WTC11 (cell line): ENCODE results near the gene WBP1L. TPM values are rescaled to one million over a fixed set of nuclear protein-coding genes. Genes with fewer than 3 reads are reported as not detected.

Experiments used
- ATAC-seq: fragments of 200-7000 bp; cut with Tn5 transposase; 2 replicates; pipeline ENCODE4 v1.10.0; 2021; ENCODE audit warnings: mild to moderate bottlenecking, moderate library complexity
- CTCF ChIA-PET: fragments of 300-600 bp; sonication (Branson Sonifier 250); formaldehyde crosslinking; loops from one replicate; lab custom pipeline; 2021; ENCODE audit warnings: antibody characterized with exemption; lab: Charles Lee
- POLR2A ChIA-PET: fragments of 350-600 bp; sonication (Branson Sonifier 250); formaldehyde crosslinking; loops from one replicate; lab custom pipeline; 2021; ENCODE audit warnings: antibody characterized with exemption; lab: Charles Lee
- DNase-seq: peaks from one replicate; pipeline ENCODE4 v3.0.0; 2021; ENCODE audit warnings: low spot score
- H3K27ac Mint-ChIP-seq: 2 replicates; pipeline ENCODE4 v1.8.0; 2021; ENCODE audit warnings: mixed read lengths
- H3K27me3 Mint-ChIP-seq: 2 replicates; pipeline ENCODE4 v1.8.0; 2021; ENCODE audit warnings: low read depth, mild to moderate bottlenecking, moderate library complexity, mixed read lengths
- H3K36me3 Mint-ChIP-seq: 2 replicates; pipeline ENCODE4 v1.8.0; 2021; ENCODE audit warnings: mixed read lengths
- H3K4me1 Mint-ChIP-seq: 2 replicates; pipeline ENCODE4 v1.8.0; 2022; ENCODE audit warnings: mixed read lengths
- H3K4me3 Mint-ChIP-seq: 2 replicates; pipeline ENCODE4 v1.8.0; 2021; ENCODE audit warnings: mild to moderate bottlenecking, moderate library complexity, mixed read lengths
- H3K9me3 Mint-ChIP-seq: 2 replicates; pipeline ENCODE4 v1.8.0; 2021; ENCODE audit warnings: mixed read lengths
- ATF1 ChIP-seq: sonication (generic); formaldehyde crosslinking; IDR thresholded peaks from 2 replicates; pipeline ENCODE4 v1.8.1; 2023; ENCODE audit warnings: mild to moderate bottlenecking, moderate library complexity, missing genetic modification reagents
- EMX1 ChIP-seq: fragments of 250-450 bp; sonication (Bioruptor Pico); IDR thresholded peaks from 2 replicates; pipeline ENCODE4 v1.8.0; 2021; ENCODE audit warnings: mild to moderate bottlenecking
- FOXP1 ChIP-seq: sonication (generic); formaldehyde crosslinking; IDR thresholded peaks from 2 replicates; pipeline ENCODE4 v1.8.0; 2022; ENCODE audit warnings: missing genetic modification reagents, mild to moderate bottlenecking, moderate library complexity, borderline replicate concordance
- GTF2I ChIP-seq: fragments of 250-450 bp; sonication (Bioruptor Pico); conservative IDR thresholded peaks from 2 replicates; pipeline ENCODE4 v1.4.0; 2021; ENCODE audit warnings: mild to moderate bottlenecking
- IRF2 ChIP-seq: sonication (generic); formaldehyde crosslinking; IDR thresholded peaks from 2 replicates; pipeline ENCODE4 v1.8.0; 2022; ENCODE audit warnings: low read depth, missing genetic modification reagents, borderline replicate concordance
- KAT7 ChIP-seq: sonication (generic); formaldehyde crosslinking; IDR thresholded peaks from 2 replicates; pipeline ENCODE4 v1.8.1; 2023; ENCODE audit warnings: missing genetic modification reagents, mild to moderate bottlenecking, borderline replicate concordance
- NFE2L1 ChIP-seq: sonication (generic); formaldehyde crosslinking; IDR thresholded peaks from 2 replicates; pipeline ENCODE4 v1.8.1; 2023; ENCODE audit warnings: missing genetic modification reagents
- NFYB ChIP-seq: sonication (generic); formaldehyde crosslinking; conservative IDR thresholded peaks from 2 replicates; pipeline ENCODE4 v1.8.0; 2022; ENCODE audit warnings: low read depth, missing genetic modification reagents
- TCF7 ChIP-seq: sonication (generic); formaldehyde crosslinking; IDR thresholded peaks from 2 replicates; pipeline ENCODE4 v1.8.0; 2022; ENCODE audit warnings: mild to moderate bottlenecking, low read depth, missing genetic modification reagents, moderate library complexity
- ZBTB21 ChIP-seq: sonication (generic); formaldehyde crosslinking; IDR thresholded peaks from 2 replicates; pipeline ENCODE4 v1.8.1; 2023; ENCODE audit warnings: mild to moderate bottlenecking, missing genetic modification reagents, borderline replicate concordance
- ZNF232 ChIP-seq: sonication (generic); formaldehyde crosslinking; IDR thresholded peaks from 2 replicates; pipeline ENCODE4 v1.8.0; 2022; ENCODE audit warnings: mild to moderate bottlenecking, missing genetic modification reagents
- ZNF263 ChIP-seq: sonication (generic); formaldehyde crosslinking; IDR thresholded peaks from 2 replicates; pipeline ENCODE4 v1.8.1; 2022; ENCODE audit warnings: low read depth, mild to moderate bottlenecking, moderate library complexity, missing genetic modification reagents
- ZNF416 ChIP-seq: fragments of 250-450 bp; sonication (Bioruptor Pico); IDR thresholded peaks from 2 replicates; pipeline ENCODE4 v1.9.0; 2021; ENCODE audit warnings: mild to moderate bottlenecking, inconsistent platforms
- total RNA-seq: library from RNA; stranded (reverse); gene quantifications from 3 replicates; pipeline ENCODE4 v1.2.3, GENCODE V29; 2021
- TF ChIP-seq, protein P1 (sequence below): sonication (generic); formaldehyde crosslinking; IDR thresholded peaks from 2 replicates; pipeline ENCODE4 v1.8.0; 2022; ENCODE audit warnings: missing genetic modification reagents
- TF ChIP-seq, protein P2 (sequence below): sonication (generic); formaldehyde crosslinking; IDR thresholded peaks from 2 replicates; pipeline ENCODE4 v1.8.1; 2022; ENCODE audit warnings: missing genetic modification reagents, borderline replicate concordance
- TF ChIP-seq, protein P3 (sequence below): sonication (generic); formaldehyde crosslinking; IDR thresholded peaks from 2 replicates; pipeline ENCODE4 v1.8.1; 2022; ENCODE audit warnings: mild to moderate bottlenecking, moderate library complexity, missing genetic modification reagents
- TF ChIP-seq, protein P4 (sequence below): fragments of 250-450 bp; sonication (Bioruptor Pico); IDR thresholded peaks from 2 replicates; pipeline ENCODE4 v1.9.0; 2021; ENCODE audit warnings: moderate library complexity, mild to moderate bottlenecking, inconsistent platforms, borderline replicate concordance

The WBP1L gene
- total RNA-seq, 1 experiment from 2014 or later = 26.8 TPM

DNA sequence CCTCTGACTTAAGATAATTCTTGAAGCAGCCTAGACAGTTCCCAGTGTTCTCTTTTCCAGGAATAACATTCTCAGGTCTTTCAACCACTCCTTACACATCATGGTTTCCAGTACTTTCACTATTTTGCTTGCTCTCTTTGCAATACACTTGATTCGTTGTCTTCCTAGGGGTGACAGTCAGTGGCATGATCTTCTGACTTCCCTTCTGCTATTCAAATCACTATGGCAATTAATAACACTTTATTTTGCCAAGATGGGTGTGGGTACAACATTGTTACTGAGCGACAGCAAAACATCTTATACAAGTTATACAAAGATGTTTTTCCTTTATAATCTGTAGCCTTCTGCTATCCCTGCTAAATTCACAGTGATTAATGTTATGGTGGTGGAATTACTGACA, 44.9 kb upstream of the WBP1L start (continued):
- TF ChIP-seq, protein P1, sequence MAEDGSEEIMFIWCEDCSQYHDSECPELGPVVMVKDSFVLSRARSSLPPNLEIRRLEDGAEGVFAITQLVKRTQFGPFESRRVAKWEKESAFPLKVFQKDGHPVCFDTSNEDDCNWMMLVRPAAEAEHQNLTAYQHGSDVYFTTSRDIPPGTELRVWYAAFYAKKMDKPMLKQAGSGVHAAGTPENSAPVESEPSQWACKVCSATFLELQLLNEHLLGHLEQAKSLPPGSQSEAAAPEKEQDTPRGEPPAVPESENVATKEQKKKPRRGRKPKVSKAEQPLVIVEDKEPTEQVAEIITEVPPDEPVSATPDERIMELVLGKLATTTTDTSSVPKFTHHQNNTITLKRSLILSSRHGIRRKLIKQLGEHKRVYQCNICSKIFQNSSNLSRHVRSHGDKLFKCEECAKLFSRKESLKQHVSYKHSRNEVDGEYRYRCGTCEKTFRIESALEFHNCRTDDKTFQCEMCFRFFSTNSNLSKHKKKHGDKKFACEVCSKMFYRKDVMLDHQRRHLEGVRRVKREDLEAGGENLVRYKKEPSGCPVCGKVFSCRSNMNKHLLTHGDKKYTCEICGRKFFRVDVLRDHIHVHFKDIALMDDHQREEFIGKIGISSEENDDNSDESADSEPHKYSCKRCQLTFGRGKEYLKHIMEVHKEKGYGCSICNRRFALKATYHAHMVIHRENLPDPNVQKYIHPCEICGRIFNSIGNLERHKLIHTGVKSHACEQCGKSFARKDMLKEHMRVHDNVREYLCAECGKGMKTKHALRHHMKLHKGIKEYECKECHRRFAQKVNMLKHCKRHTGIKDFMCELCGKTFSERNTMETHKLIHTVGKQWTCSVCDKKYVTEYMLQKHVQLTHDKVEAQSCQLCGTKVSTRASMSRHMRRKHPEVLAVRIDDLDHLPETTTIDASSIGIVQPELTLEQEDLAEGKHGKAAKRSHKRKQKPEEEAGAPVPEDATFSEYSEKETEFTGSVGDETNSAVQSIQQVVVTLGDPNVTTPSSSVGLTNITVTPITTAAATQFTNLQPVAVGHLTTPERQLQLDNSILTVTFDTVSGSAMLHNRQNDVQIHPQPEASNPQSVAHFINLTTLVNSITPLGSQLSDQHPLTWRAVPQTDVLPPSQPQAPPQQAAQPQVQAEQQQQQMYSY = no peak

DNA sequence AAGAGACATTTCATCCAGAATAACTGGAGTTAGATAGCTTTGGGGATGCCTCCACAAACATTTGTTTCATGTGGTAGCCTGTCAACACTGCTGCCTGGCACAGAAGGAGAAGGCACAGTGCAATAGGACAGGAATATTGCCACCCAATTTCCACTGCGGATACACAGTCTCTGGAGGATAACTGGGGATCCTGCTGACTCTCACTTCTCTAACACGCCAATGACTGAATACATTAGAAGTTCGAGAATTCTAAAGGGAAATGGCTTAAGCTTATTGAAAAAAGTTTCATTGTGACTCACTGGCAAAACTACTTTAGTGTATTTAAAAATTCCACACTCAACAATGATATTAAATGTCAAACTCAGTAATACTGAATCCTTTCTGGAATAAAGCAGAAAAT, 42.5 kb upstream of the WBP1L start:
- ChIA-PET CTCF (no interaction called here), POLR2A (interaction anchor here (0.6 kb wide), 1 partner anchor 178 kb away, joined by 5 read pairs; no protein-coding TSS in a partner anchor)
- Mint-ChIP-seq H3K4me3 (no peak overlapping the region), H3K4me1 (0 out of 2 replicates have a peak, but pooled peaks cover 4% of the 10 kb centered on the region), H3K9me3 (no peaks in the 10 kb centered on the region), H3K27ac (no peak overlapping the region), H3K36me3 (peaks cover 31% of the 10 kb centered on the region), H3K27me3 (no peaks in the 10 kb centered on the region)
- DNase-seq = no peak
- no peak for TF ChIP-seq ZNF263 (CRISPR knock-in tag)
- TF ChIP-seq TCF7 = no peak
- TF ChIP-seq NFE2L1 (CRISPR knock-in tag) = no peak
- TF ChIP-seq GTF2I (CRISPR knock-in tag) = no peak
- no peak for TF ChIP-seq ZNF416 (CRISPR knock-in tag)
- no peak for TF ChIP-seq NFYB (CRISPR knock-in tag)
- no peak for TF ChIP-seq IRF2 (CRISPR knock-in tag)
- TF ChIP-seq EMX1 = no peak
- no peak for TF ChIP-seq KAT7 (CRISPR knock-in tag)
- TF ChIP-seq, protein P1 = no peak
- TF ChIP-seq, protein P2, sequence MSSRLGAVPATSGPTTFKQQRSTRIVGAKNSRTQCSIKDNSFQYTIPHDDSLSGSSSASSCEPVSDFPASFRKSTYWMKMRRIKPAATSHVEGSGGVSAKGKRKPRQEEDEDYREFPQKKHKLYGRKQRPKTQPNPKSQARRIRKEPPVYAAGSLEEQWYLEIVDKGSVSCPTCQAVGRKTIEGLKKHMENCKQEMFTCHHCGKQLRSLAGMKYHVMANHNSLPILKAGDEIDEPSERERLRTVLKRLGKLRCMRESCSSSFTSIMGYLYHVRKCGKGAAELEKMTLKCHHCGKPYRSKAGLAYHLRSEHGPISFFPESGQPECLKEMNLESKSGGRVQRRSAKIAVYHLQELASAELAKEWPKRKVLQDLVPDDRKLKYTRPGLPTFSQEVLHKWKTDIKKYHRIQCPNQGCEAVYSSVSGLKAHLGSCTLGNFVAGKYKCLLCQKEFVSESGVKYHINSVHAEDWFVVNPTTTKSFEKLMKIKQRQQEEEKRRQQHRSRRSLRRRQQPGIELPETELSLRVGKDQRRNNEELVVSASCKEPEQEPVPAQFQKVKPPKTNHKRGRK (CRISPR knock-in tag) = no peak
- TF ChIP-seq FOXP1 = no peak
- TF ChIP-seq, protein P3, sequence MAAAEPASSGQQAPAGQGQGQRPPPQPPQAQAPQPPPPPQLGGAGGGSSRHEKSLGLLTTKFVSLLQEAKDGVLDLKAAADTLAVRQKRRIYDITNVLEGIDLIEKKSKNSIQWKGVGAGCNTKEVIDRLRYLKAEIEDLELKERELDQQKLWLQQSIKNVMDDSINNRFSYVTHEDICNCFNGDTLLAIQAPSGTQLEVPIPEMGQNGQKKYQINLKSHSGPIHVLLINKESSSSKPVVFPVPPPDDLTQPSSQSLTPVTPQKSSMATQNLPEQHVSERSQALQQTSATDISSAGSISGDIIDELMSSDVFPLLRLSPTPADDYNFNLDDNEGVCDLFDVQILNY (CRISPR knock-in tag) = no peak
- TF ChIP-seq ATF1 (CRISPR knock-in tag) = no peak
- TF ChIP-seq, protein P4, sequence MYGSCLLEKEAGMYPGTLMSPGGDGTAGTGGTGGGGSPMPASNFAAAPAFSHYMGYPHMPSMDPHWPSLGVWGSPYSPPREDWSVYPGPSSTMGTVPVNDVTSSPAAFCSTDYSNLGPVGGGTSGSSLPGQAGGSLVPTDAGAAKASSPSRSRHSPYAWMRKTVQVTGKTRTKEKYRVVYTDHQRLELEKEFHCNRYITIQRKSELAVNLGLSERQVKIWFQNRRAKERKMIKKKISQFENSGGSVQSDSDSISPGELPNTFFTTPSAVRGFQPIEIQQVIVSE (CRISPR knock-in tag) = no peak
- TF ChIP-seq ZNF232 = no peak
- no peak for TF ChIP-seq ZBTB21 (CRISPR knock-in tag)
- ATAC-seq = no peak
